ENCODE measurements around the gene OR1M1. TPM values are rescaled to one million over a fixed set of nuclear protein-coding genes. Genes with fewer than 3 reads are reported as not detected.

OR1M1 gene
- total and polyA plus RNA-seq, 9 of the 15 experiments (the other 6 are each of a cell fraction or from before 2014, with no cell fraction given), result not detected

- TF ChIP-seq ZNF407 (IDR thresholded peaks at IDR 0.05; ENCODE audit: low read depth) (no peak), ZFP30 (CRISPR knock-in tag; IDR thresholded peaks at IDR 0.05; ENCODE audit: borderline replicate concordance) (no peak), ZNF766 (CRISPR knock-in tag; conservative IDR thresholded peaks at IDR 0.05) (no peak), FUS (optimal IDR thresholded peaks at IDR 0.05; ENCODE audit: low read depth, low read length) (no peak), MXI1 (IDR thresholded peaks at IDR 0.05; ENCODE audit: low read depth, low read length) (no peak), PTTG1 (tag; IDR thresholded peaks at IDR 0.05; ENCODE audit: low read depth) (no peak), RCOR1 (IDR thresholded peaks at IDR 0.05; ENCODE audit: borderline replicate concordance in 1 of 2, low read depth in 2 of 2, low read length in 2 of 2) (no peak), E2F5 (CRISPR knock-in tag; IDR thresholded peaks at IDR 0.05) (no peak), PKNOX1 (IDR thresholded peaks at IDR 0.05) (peak; percentile 61; the same call in 1 of the 2 replicates), XRCC3 (IDR thresholded peaks at IDR 0.05) (no peak)
Measured at GRCh38 chr19:9058905-9059667, 27.8 kb upstream of the OR1M1 start (continued).

All from K562 (cell line).